GM19455 (cell line): ENCODE results near the gene GPR160.
"Not testable (repeated sequence)": the region's sequence is repeated elsewhere in the genome, so short reads cannot be mapped to it uniquely, and the experiment has no call there.

Source experiments
- ATAC-seq: cut with Tn5 transposase; IDR thresholded peaks from one replicate; pipeline ENCODE4 v1.9.1; 2021; ENCODE audit not compliant: unreplicated experiment

GPR160 gene, protein sequence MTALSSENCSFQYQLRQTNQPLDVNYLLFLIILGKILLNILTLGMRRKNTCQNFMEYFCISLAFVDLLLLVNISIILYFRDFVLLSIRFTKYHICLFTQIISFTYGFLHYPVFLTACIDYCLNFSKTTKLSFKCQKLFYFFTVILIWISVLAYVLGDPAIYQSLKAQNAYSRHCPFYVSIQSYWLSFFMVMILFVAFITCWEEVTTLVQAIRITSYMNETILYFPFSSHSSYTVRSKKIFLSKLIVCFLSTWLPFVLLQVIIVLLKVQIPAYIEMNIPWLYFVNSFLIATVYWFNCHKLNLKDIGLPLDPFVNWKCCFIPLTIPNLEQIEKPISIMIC

DNA sequence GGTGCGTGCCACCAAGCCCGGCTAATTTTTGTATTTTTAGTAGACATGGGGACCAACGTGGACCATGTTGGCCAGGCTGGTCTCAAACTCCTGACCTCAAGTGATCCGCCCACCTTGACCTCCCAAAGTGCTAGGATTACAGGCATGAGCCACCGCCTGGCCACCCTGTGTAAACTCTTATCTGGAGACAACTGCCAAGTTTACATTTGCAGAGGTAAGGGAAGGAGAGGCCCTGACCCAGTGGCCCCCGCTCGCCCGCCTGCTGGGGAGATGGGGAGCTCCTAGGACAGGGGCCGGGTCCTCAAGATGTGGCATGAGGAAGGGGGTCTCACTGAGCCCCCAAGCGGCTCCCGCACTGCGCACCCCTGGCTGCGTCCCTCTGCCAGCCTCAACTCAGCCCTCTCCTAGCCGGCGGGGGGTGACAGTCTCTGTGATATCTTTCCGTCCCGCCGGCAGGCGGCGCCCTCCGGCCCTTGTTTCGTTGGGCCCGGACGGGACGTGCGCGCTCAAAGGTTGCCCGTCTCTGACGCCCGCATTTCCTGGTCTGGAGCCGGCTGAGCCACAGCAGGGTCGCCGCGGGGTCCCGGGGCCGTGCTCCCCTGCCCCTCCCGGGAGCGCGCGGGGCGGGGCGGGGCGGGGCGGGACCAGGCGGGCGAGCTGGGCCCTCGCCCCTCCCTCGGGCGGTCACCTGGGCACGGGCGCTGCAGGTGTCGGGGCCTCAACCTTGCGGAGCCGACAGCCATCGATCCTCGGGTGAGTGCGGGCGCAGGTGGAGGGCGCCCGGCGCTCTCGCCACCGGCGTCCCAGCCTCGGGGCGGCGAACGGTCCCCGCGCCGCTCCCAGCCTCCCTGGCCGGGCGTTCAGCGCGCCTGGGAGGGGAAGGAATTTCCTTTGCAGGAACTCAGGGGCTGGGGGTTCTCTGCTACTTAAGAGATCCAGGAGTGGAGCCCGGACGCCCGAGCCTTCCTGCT, at the start of gene GPR160:
GPR160 (plus strand) TSS at position 533 of the 971 bp plus-strand sequence. CDS start 45,978 bp downstream, outside the sequence.
- peak; percentile 83 for ATAC-seq

DNA sequence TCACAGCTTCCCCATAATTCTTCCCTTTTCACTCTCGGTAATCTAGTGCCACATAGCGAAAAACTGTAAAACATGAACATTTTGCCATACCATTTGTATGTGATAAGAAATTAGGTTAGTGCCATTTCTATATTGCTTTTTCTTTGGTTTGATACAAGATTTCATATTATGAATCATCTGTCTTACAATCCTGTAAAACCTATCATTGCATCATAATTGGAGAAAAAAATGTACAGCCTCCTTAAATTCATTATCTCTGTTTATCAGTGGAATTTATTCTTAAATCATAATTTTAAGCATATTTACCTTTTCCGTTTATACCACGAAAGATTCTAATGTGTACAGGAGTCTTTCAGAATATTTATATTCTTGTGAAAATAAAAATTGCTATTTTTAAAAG, 47.4 kb upstream of the GPR160 start:
- ATAC-seq: no peak

DNA sequence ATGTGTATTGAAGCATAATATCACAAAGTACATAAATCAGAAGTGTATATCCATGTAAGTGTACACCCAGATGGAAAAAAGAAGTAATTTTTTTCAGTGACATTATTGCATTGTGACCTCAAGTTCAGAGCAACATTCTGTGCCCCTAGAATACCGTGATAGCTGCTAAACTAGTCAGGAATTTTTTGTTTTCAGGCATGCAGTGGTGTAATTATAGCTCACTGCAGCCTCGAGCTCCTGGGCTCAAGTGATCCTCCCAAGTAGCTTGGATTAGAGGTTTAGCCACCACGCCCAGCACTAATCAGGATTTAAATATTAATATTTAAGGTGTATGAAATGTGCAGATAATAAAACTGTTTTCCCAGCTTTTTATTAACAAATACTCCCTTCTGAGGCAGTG, 45.6 kb upstream of the GPR160 start:
- no peak for ATAC-seq

DNA sequence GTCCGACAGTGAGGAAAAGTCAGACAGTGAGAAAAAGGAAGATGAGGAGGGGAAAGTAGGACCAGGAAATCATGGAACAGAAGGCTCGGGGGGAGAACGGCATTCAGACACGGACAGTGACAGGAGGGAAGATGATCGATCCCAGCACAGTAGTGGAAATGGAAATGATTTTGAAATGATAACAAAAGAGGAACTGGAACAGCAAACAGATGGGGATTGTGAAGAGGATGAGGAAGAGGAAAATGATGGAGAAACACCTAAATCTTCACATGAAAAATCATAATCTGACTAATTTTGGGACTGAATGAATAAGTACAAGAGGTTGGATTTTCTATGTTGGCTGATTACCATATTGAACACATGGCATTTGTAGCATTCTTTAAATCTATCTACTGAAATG, 45.0 kb upstream of the GPR160 start:
- no peak for ATAC-seq

DNA sequence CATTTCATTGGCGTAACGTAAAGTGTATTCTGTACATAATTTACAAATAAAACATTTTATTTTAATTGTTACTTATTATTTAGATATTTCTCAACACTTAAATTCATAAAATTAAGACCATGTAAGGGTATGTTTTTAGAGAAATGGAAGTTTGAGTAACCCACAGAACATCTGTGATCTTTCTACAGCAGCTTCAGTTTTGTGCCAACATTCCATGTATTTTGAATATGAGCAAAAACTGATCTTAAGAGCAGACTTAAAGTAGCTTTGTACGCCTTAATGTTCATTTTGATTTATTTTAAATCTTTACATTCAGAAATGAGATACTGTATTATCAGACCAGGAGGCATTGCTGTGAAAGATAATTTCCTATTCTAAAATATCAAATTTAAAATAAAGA, 44.0 kb upstream of the GPR160 start:
- ATAC-seq: no peak

DNA sequence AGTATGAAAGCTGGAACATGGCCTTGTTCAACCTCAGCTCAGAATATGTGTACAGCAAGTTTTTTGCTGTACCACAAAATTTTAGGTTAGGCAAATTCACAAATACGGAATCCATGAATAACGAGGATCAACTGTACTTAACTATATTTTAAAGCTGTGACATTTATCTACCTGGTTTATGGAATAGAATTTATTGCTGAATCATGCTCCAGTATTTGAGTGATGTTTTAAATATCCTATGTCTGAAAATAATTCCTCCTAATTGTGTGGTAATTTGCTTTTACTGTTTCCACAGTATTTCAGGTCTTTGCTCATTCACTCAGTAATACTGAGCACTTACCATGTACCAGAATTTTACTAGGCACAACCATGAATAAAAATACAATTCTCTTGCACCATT, 41.7 kb upstream of the GPR160 start:
- ATAC-seq: no peak

DNA sequence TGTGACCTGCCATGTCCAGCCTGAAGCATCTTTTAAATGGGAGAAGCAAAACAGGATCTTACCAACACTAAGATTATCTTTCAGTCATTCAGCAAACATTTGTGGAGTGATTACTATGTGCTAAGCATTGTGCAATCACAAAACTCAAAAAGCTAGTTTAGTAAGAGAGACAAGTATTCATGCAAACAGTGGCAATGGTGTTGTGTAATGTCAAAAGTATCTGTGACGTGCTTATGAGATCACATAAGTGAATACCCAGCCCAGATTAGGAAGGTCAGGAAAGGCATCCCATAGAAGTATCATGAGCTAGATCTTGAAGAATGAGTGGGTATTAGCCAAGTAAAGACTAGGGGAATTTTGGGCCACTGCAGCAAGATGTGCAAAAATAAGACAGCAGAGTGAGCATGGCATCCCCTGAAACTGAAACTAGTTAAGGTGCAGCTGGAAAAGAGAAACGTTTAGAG, 39.1 kb upstream of the GPR160 start:
- peak; percentile 20 for ATAC-seq

DNA sequence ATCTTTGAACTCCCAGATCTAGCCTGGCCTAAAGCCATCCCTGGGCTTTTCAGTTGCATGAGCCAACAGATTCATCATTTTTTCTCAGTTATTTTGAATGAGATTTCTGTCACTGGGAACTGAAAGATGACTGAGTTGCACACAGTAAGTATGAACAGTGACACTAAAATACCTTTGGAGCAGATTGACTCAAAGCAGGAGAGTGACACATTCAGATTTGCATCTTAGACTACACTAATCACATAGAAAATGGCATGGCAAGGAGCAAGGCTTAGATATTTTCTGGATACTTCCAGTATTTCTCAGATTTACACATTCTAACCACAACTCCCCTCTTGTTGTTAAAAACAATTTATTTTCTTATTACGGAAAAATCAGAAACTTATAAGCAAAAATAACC, 38.4 kb upstream of the GPR160 start:
- peak; percentile 86 for ATAC-seq

DNA sequence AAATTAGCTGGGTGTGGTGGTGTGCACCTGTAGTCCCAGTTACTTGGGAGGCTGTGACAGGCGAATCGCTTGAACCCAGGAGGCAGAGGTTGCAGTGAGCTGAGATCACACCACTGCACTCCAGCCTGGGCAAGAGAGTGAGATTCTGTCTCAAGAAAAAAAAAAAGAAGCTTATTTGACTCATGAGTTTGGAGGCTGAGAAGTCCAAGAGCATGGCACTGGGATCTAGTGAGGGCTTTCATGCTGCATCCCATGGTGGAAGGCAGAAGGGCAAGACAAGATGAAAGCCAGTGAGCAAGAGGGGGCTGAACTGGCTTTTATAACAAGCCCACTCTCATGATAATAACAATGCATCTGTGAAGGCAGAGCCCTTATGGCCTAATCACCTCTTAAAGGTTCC, 37.7 kb upstream of the GPR160 start:
- no peak for ATAC-seq

DNA sequence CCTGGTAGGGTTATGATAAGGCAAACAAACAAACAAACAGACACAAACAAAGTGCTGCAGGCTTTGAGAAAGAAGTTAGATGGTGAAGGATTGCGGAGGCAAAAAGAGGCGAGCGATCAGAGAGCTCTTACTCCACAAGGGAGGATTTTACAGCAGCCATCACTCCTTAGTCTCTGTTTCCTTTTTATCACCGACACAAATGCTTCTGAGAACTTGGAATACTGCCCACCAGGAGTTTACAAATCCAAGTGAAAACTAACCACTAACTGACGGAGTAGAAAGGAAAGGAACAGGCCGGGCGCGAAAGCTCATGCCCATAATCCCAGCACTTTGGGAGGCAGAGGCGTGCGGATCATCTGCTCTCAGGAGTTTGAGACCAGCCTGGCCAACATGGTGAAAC, 35.6 kb upstream of the GPR160 start:
- ATAC-seq: no peak

DNA sequence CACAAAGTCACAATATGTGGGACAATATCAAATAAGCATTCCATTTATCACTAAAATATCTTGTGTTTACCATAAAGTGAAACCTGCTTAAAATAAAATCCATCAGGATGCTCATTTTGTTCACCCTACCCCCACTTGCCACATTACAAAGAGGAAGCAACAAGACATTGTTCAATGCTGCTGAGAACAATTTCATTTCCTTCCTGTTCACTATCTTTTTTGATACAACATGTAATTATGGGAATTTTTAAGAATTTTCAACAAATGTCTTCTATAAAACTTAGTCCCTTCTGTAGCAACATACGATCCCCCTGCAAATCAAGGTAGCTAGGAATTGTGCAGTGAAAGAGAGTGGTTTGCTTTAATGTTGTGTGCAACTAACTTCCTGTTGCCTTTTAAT, 34.9 kb upstream of the GPR160 start:
- ATAC-seq: no peak

DNA sequence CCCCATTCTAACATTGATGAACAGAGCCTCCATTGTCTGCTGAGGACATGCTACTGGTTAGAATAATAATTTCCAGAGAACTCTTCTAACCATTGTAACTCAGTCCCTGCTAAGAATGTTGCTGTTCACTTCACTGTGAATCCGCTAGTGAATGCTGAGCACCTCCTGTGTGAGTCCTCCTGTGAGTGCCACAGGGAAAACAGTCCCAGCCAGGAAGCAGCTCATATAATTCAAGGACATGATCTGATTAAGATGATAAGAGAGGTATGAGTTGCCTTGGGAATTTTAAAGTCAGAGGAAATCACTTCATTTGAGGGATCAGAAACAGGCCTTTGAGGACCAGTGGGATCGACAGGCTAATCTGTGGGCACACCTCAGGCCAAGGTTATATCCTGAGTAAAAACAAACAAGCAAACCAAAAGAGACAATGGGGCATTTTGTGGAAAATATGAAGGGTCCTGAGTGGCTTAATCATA, 33.9 kb upstream of the GPR160 start:
- no peak for ATAC-seq

DNA sequence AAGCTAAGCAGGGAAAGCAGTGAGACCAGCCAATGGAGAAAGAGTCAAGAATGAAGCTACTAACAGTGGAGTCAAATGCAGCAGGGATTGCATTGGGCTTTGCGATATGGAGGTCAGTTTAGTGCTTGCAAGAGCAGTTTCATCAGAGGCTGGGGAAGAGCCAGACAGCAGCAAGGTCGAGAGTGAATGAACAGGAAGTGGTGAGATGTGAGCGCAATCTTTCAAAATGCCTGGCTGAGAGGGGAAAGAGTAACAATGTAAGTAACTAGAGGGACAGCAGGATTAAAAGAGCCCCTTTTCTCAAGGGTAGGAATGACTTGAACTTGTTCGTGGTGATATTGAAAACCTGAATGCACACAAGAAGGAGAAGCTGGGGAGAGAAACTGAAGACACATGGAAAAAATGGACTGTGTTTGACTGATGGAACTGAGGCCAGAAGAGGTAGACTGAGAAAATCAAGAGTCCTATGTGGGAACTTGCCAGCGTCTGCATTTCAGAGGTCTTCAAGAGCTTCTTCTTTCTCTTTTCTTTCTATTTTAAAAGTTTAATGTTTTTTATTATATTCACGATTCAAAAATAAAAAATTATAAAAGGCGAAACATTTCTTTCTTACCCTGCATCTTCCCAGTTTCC, 30.6 kb upstream of the GPR160 start:
- peak; percentile 90 for ATAC-seq

DNA sequence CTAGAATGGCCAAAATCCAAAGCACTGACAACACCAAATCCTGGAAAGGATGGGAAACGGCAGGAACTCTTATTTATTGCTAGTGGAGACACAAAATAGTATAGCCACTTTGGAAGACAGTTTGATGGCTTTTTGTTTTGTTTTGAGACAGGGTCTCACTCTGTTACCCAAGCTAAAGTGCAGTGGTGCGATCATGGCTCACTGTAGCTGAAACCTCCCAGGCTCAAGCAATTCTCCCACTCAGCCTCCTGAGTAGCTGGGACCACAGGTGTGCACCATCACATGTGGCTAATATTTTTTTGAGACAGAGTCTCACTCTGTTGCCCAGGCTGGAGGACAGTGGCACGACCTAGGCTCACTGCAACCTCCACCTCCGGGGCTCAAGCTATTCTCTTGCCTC, 27.3 kb upstream of the GPR160 start:
- no peak for ATAC-seq

DNA sequence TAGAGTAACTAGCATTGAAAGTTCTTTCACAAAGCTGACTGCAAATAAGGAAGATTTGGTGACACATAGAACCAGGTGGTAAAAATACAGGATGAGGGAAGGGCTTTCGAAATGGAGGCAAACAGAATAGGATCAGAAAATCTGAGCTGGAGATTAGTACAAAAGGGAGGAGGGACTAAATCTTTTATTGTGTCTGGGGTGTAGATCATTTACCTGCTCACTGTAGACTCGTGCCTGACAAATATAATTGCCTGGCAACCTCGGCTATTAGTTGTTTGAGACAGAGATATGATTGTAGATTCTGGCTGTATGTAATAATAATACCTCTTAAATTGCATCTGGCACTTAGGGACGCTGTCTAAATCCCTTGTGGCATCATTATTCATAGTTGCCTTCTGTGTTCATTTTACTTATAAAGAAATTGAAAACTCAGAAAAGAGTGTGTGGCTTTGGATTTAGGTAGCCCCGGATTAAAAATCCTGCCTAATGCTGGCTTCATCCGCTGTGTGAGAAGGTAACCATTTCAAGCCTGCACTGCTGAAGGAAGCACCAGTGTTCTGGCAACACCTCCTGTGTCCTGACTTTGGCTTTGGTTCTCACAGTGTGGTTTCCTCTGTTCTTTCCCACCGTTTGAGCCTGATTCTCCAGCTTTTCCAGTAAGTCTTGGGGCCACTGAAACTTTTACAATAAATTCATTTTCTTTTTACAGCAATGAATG, 25.0 kb upstream of the GPR160 start:
- no peak for ATAC-seq

DNA sequence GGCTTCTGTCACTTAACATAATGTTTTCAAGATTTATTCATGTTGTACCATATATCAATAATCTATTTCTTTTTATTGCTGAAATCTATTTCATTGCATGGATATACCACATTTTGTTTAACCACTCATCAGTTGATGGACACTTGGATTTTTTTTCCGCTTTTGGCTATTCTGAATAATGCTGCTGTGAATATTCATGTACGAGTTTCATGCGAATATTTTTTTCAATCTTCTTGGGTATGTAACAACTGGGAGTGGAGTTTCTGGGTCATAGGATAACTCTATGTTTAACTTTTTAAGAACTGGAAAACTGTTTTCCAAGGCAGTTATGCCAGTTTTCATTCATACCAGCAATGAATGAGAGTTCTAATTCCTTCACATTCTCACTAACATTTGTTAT, 21.7 kb upstream of the GPR160 start:
- ATAC-seq: no peak

DNA sequence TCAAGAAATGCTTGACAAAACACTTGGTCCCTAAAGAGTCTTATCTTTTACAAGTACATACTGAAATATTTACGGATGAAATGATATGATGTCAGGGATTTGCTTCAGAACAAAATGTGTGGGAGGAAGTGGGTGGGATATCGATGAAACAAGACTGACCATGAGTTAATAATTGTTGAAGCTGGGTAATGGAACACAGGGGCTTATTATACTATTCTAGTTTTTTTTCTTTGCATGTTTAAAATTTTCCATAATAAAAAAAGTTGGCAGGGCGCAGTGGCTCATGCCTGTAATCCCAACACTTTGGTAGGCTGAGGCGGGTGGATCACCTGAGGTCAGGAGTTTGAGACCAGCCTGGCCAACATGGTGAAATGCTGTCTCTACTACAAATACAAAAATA, 18.5 kb upstream of the GPR160 start:
- not testable (repeated sequence) for ATAC-seq

DNA sequence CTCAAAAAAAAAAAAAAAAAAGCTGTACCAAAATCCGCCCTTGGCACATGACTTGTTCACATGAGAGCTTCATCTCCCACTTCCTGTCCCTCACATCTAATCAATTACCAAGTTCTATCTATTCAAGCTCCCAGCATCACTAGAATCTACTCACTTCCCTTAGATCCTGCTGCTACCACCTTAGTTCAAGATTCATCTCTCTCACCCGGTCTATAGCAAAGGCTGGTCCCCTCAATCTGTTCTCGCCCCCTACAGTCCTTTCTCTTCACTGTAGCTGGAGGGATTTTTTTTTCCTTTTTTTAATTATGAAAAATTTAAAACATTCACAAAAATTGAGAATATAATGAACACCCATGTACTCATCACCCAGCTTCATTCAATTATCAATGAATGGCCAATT, 16.7 kb upstream of the GPR160 start:
- no peak for ATAC-seq

DNA sequence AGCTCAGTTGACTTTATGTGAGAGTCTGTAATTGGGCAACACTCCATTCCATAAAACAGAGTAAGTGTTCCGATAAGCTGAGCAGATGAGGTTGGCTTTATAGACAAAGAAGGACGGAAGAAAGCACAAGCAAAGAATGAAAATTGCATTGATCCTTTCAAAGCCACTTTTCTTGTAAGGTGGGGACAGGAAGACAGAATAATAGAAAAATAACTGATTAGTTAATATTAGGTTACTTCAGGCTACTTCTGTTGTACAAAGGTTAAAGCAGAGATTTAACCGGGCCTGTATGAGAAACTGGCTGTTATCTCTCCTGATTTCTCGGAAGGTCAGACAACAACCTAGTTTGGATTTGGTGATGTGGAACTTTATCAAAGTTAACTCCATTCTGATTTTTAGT, 15.5 kb upstream of the GPR160 start:
- no peak for ATAC-seq

DNA sequence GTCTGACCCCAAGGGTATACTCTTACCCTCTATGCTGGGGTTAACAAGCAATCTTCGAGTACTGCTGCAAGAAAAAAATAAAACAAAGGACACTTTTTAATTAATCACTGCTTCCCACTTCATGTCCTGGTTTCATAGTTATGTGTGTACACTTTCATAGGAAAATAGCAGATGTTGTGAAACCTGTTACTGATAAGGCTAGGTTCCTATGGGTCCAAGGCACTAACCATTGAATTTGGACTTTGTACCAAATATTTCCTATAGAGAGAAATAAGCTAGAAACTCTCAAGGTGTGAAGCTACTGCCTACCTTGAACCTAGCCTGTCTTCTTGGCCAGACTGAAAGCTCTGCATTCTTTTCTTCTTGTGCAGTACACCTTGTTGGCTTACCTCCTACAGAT, 14.6 kb upstream of the GPR160 start:
- no peak for ATAC-seq

DNA sequence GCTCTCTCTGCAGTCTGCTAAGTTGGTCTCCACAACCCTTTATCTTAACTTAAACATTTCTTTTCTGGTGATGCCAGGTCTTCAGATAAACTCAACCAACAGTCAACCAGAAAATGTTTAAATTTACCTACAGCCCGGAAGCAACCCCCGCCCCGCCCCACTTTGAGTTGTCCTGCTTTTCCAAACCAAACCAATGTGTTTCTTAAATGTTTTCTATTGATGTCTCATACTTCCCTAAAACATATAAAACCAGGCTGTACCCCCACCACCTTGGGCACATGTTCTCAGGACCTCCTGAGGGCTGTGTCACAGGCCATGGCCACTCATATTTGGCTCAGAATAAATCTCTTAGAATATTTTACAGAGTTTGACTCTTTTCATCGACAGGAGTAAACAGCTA, 13.2 kb upstream of the GPR160 start:
- ATAC-seq: no peak
